ENCODE results near the gene ANKRD40CL. TPM values are rescaled to one million over a fixed set of nuclear protein-coding genes. Genes with fewer than 3 reads are reported as not detected.
"Not testable (repeated sequence)": the region's sequence is repeated elsewhere in the genome, so short reads cannot be mapped to it uniquely, and the experiment has no call there.

Gene ANKRD40CL
- polyA plus RNA-seq, 2 donors = not detected

DNA sequence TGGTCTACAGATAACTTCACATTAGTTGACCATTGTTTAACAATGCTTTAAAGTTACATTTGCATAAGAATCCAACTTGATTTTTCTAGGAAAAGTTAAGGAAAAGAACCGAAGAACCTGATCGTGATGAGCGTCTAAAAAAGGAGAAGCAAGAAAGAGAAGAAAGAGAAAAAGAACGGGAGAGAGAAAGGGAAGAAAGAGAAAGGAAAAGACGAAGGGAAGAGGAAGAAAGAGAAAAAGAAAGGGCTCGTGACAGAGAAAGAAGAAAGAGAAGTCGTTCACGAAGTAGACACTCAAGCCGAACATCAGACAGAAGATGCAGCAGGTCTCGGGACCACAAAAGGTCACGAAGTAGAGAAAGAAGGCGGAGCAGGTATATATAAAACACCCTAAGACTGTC is 21.7 kb downstream of the ANKRD40CL start:
- 90 to 93% methylated on average over 12 of the region's 12 CpGs for WGBS, 2 donors
- no peaks in the 10 kb centered on the region for H3K27me3 ChIP-seq (ENCODE audit: control insufficient read depth in 1 of 2, insufficient read depth in 2 of 2, low read length in 2 of 2)
- H3K9me3 ChIP-seq (ENCODE audit: control insufficient read depth in 2 of 2, insufficient read depth in 1 of 2, low read depth in 1 of 2, low read length in 1 of 2) = no peaks in the 10 kb centered on the region
- no peaks in the 10 kb centered on the region for H3K4me1 ChIP-seq (ENCODE audit: control insufficient read depth in 2 of 2, insufficient read depth in 2 of 2, low read length in 1 of 2)
- H3K36me3 ChIP-seq (ENCODE audit: control insufficient read depth in 2 of 2, insufficient read depth in 2 of 2, low read length in 1 of 2) = peaks cover 7 to 20% of the 10 kb centered on the region in 2 donors
- no peak overlapping the region for H3K27ac ChIP-seq (ENCODE audit: low read depth in 2 of 2, low read length in 1 of 2)
- no peak overlapping the region for H3K4me3 ChIP-seq (ENCODE audit: low read depth in 1 of 2, low read length in 2 of 2)

DNA sequence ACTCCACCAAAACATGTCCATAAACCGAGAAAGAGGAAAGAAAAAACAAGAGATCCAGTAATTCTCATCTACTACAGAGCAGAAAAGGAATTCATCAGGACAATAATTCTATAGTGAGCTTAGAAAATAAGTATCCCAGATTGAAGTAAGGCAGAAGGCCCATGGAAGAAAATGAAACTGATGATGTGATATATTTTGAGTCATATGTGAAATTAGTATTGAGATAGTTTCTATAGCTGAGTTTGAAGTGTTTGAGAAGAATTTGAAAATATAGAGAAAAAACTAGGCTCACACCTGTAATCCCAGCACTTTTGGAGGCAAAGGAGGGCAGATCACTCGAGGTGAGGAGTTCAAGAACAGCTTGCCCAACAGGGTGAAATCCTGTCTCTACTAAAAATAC is 28.2 kb downstream of the ANKRD40CL start:
- H3K9me3 ChIP-seq (ENCODE audit: control insufficient read depth in 2 of 2, insufficient read depth in 1 of 2, low read depth in 1 of 2, low read length in 1 of 2) = no peaks in the 10 kb centered on the region
- no peaks in the 10 kb centered on the region for H3K4me1 ChIP-seq (ENCODE audit: control insufficient read depth in 2 of 2, insufficient read depth in 2 of 2, low read length in 1 of 2)
- WGBS, 2 donors = 40 to 57% methylated on average over 2 of the region's 2 CpGs
- H3K4me3 ChIP-seq (ENCODE audit: low read depth in 1 of 2, low read length in 2 of 2) = no peak overlapping the region
- H3K36me3 ChIP-seq (ENCODE audit: control insufficient read depth in 2 of 2, insufficient read depth in 2 of 2, low read length in 1 of 2) = peaks cover 7 to 20% of the 10 kb centered on the region in 2 donors
- no peaks in the 10 kb centered on the region for H3K27me3 ChIP-seq (ENCODE audit: control insufficient read depth in 1 of 2, insufficient read depth in 2 of 2, low read length in 2 of 2)
- no peak overlapping the region for H3K27ac ChIP-seq (ENCODE audit: low read depth in 2 of 2, low read length in 1 of 2)

DNA sequence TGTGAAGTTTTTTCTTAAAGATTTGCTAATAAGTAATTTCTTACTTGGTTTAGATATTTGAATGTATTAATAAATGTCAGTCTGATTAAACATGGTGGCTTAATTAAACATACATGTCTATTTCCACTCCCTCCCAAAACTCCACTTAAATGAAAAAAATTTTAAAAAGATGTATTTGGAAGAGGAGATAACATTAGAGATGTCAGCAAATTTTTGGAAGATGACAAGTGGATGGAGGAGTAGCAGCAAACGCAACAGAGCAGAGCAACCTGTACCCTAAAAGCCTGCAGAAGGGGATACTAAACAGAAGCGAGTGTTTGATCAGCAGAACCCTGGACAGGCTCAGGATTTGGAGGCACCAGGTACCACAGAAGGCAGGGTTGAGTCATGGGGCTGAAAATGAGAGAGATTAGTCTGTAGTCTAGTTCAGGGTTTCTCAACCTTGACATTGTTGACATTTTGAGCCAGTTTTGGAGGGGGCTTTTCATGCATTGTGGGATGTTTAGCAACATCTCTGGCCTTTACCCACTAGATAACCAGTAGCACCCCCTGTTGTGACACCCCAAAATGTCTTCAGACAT is 30.1 kb downstream of the ANKRD40CL start:
- WGBS, 2 donors = 91% methylated on average over 2 of the region's 2 CpGs
- Histone ChIP-seq H3K4me3 (ENCODE audit: low read depth in 1 of 2, low read length in 2 of 2) (no peak overlapping the region), H3K4me1 (ENCODE audit: control insufficient read depth in 2 of 2, insufficient read depth in 2 of 2, low read length in 1 of 2) (no peaks in the 10 kb centered on the region), H3K36me3 (ENCODE audit: control insufficient read depth in 2 of 2, insufficient read depth in 2 of 2, low read length in 1 of 2) (peaks cover 4 to 15% of the 10 kb centered on the region in 2 donors), H3K27ac (ENCODE audit: low read depth in 2 of 2, low read length in 1 of 2) (no peak overlapping the region), H3K9me3 (ENCODE audit: control insufficient read depth in 2 of 2, insufficient read depth in 1 of 2, low read depth in 1 of 2, low read length in 1 of 2) (no peaks in the 10 kb centered on the region), H3K27me3 (ENCODE audit: control insufficient read depth in 1 of 2, insufficient read depth in 2 of 2, low read length in 2 of 2) (no peaks in the 10 kb centered on the region)

DNA sequence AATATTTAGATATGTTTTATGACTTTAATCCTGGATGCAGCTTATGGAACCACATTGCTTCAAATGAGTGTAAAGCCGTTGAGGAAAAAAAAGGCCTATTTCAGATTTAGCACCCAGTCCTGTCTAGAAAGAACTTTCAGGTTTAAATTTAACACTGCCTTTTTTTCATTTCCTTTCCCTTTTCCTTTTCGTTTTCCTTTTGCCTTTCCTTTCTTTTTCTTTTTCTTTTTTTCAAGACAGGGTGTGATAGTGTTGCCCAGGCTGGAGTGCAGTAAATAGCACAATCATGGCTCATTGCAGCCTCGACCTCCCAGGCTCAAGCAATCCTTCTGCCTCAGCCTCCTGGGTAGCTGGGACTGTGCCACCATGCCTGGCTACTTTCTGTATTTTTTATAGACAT is 32.0 kb downstream of the ANKRD40CL start:
- H3K36me3 ChIP-seq (ENCODE audit: control insufficient read depth in 2 of 2, insufficient read depth in 2 of 2, low read length in 1 of 2) = peaks cover 0 to 9% of the 10 kb centered on the region in 2 donors
- no peaks in the 10 kb centered on the region for H3K9me3 ChIP-seq (ENCODE audit: control insufficient read depth in 2 of 2, insufficient read depth in 1 of 2, low read depth in 1 of 2, low read length in 1 of 2)
- H3K27ac ChIP-seq (ENCODE audit: low read depth in 2 of 2, low read length in 1 of 2) = no peak overlapping the region
- WGBS, 2 donors = 74 to 81% methylated on average over 3 of the region's 3 CpGs
- peaks cover 0 to 2% of the 10 kb centered on the region in 2 donors for H3K4me1 ChIP-seq (ENCODE audit: control insufficient read depth in 2 of 2, insufficient read depth in 2 of 2, low read length in 1 of 2)
- H3K27me3 ChIP-seq (ENCODE audit: control insufficient read depth in 1 of 2, insufficient read depth in 2 of 2, low read length in 2 of 2) = no peaks in the 10 kb centered on the region
- H3K4me3 ChIP-seq (ENCODE audit: low read depth in 1 of 2, low read length in 2 of 2) = no peak overlapping the region

DNA sequence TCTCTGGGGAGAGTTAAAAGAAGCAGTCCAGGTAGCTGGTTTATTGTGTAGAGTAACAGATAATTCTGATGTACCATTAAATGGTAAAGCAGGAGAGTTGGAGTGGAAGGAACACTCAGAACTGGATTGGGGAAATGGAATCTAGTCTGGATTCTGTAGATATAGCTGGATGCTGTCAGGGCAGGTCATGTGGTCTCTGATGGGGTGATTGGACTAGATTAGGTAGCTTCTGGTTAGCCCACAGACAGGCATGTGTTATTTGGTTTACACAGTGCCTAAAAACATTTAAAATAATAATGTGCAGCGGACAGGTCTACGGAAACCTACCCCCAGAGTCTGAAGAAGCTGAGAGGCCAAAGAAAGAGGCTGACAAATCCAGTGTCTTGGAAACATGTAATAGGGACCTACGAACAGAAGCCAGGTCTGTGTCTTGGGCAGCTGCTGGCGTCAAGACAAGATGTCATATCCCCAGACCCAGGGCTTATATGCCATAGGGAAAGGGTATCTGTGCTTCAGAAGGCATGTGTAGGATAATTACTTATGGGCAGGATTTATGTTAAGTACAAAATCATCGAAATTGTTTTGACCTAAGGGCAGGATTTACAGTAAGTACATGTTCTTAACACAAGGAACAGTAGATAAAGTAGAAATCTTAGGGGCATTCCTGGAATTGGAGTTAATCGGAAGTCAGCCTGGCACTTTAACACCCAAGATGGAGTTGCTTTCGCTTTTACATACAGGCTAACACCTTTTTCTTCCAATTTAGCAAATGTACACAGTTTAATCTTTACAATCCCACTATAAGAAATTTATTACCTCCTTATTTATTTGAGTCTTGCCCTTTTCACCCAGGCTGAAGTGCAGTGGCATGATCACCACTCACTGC is 35.5 kb downstream of the ANKRD40CL start:
- H3K4me3 ChIP-seq (ENCODE audit: low read depth in 1 of 2, low read length in 2 of 2) = no peak overlapping the region
- no peaks in the 10 kb centered on the region for H3K36me3 ChIP-seq (ENCODE audit: control insufficient read depth in 2 of 2, insufficient read depth in 2 of 2, low read length in 1 of 2)
- peaks cover 2 to 8% of the 10 kb centered on the region in 2 donors for H3K4me1 ChIP-seq (ENCODE audit: control insufficient read depth in 2 of 2, insufficient read depth in 2 of 2, low read length in 1 of 2)
- WGBS, 2 donors = 53 to 54% methylated on average over 7 of the region's 7 CpGs
- no peaks in the 10 kb centered on the region for H3K9me3 ChIP-seq (ENCODE audit: control insufficient read depth in 2 of 2, insufficient read depth in 1 of 2, low read depth in 1 of 2, low read length in 1 of 2)
- no peak overlapping the region for H3K27ac ChIP-seq (ENCODE audit: low read depth in 2 of 2, low read length in 1 of 2)
- no peaks in the 10 kb centered on the region for H3K27me3 ChIP-seq (ENCODE audit: control insufficient read depth in 1 of 2, insufficient read depth in 2 of 2, low read length in 2 of 2)

DNA sequence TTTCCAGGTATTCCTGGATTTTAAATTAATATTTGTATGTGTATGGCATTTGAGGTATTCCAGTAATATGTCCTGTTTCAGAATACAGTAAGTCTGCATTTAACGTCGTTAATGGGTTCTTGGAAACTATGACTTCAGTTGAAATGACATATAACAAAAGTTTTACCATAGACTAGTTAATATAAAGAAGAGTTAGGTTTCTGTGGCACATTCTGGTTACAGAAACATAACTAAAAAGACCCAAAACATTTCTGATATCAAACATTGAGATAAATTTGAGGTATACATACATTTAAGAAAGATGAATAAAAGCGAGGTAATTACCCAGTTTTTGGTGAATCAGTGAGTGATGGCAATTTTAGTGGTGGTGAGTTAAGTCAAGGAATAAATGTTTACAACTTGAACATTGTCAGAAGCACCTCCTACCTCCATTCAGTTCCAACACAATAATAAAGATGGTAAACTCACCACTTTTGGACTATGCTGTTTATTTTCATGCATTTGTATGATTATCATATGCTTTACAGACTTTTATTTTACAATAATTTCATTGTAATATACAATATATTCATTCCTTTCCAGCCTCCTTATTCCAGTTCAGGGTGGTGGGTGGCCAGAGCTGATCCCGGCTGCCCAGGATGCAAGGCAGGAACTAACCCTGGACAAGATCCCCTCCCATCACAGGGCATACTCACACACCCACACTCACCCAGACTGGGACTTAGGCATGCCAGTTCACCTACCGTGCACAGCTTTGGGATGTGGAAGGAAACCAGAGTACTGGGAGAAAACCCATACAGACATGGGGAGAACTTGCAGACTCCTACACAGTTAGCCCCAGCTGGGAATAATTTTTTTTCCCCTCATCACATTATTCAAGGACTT is 38.2 kb downstream of the ANKRD40CL start:
- peaks cover 2 to 11% of the 10 kb centered on the region in 2 donors for H3K4me1 ChIP-seq (ENCODE audit: control insufficient read depth in 2 of 2, insufficient read depth in 2 of 2, low read length in 1 of 2)
- no peaks in the 10 kb centered on the region for H3K36me3 ChIP-seq (ENCODE audit: control insufficient read depth in 2 of 2, insufficient read depth in 2 of 2, low read length in 1 of 2)
- no peaks in the 10 kb centered on the region for H3K9me3 ChIP-seq (ENCODE audit: control insufficient read depth in 2 of 2, insufficient read depth in 1 of 2, low read depth in 1 of 2, low read length in 1 of 2)
- no peak overlapping the region for H3K4me3 ChIP-seq (ENCODE audit: low read depth in 1 of 2, low read length in 2 of 2)
- H3K27me3 ChIP-seq (ENCODE audit: control insufficient read depth in 1 of 2, insufficient read depth in 2 of 2, low read length in 2 of 2) = no peaks in the 10 kb centered on the region
- WGBS, 2 donors = 55 to 57% methylated on average over 5 of the region's 5 CpGs
- no peak overlapping the region for H3K27ac ChIP-seq (ENCODE audit: low read depth in 2 of 2, low read length in 1 of 2)

DNA sequence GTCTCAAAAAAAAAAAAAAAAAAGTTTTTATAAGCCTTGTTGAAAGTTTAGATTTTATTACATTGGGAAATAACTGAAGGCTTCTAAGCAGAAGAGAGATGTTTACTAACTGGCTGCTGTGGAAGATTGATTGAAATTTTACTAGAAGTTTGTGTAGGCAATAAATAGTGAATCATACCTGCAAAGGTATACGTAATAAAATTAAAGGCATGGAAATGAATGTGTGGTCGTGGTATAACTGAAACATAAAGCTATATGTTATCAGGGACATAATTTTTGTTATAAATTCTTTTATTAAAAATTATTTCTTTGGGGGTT is 39.2 kb downstream of the ANKRD40CL start:
- 70% methylated on average over 2 of the region's 2 CpGs for WGBS, 2 donors
- H3K4me1 ChIP-seq (ENCODE audit: control insufficient read depth in 2 of 2, insufficient read depth in 2 of 2, low read length in 1 of 2) = peaks cover 2 to 11% of the 10 kb centered on the region in 2 donors
- no peaks in the 10 kb centered on the region for H3K27me3 ChIP-seq (ENCODE audit: control insufficient read depth in 1 of 2, insufficient read depth in 2 of 2, low read length in 2 of 2)
- H3K4me3 ChIP-seq (ENCODE audit: low read depth in 1 of 2, low read length in 2 of 2) = no peak overlapping the region
- H3K27ac ChIP-seq (ENCODE audit: low read depth in 2 of 2, low read length in 1 of 2) = no peak overlapping the region
- no peaks in the 10 kb centered on the region for H3K9me3 ChIP-seq (ENCODE audit: control insufficient read depth in 2 of 2, insufficient read depth in 1 of 2, low read depth in 1 of 2, low read length in 1 of 2)
- H3K36me3 ChIP-seq (ENCODE audit: control insufficient read depth in 2 of 2, insufficient read depth in 2 of 2, low read length in 1 of 2) = no peaks in the 10 kb centered on the region

DNA sequence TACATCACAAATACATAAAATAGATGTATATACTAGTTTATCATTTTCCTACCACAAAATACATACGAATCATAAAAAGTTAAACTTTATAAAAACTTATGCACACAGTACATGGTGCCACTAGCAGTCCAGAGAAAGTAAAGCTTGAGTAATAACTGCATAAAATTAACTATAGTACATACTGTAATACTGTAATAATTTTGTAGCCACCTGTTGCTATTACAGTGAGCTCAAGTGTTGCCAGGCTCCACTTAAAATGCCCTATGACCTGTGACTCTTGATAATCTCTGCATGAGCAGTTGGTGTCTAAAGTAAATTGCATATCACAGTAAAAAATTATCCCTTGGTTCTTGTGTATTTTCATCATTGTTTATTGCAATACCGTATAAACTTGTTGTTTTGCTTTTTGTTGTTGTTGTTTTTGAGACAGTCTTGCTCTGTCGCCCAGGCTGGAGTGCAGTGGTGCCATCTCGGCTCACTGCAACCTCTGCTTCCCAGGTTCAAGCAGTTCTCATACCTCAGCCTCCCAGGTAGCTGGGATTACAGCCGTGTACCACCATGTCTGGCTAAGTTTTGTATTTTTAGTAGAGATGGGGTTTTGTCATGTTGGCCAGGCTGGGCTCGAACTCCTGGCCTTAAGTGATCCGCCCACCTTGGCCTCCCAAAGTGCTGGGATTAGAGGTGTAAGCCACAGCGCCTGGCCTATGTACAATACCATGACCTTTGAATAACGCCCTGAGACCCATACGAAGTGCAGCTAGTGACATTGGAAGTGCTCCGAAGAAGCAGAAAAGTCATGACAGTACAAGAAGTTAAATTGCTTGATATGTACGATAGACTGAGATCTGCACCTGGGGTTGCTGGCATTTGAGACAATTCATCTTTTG is 41.3 kb downstream of the ANKRD40CL start:
- Histone ChIP-seq H3K4me1 (ENCODE audit: control insufficient read depth in 2 of 2, insufficient read depth in 2 of 2, low read length in 1 of 2) (peaks cover 2 to 9% of the 10 kb centered on the region in 2 donors), H3K27ac (ENCODE audit: low read depth in 2 of 2, low read length in 1 of 2) (no peak overlapping the region), H3K36me3 (ENCODE audit: control insufficient read depth in 2 of 2, insufficient read depth in 2 of 2, low read length in 1 of 2) (no peaks in the 10 kb centered on the region), H3K9me3 (ENCODE audit: control insufficient read depth in 2 of 2, insufficient read depth in 1 of 2, low read depth in 1 of 2, low read length in 1 of 2) (no peaks in the 10 kb centered on the region), H3K27me3 (ENCODE audit: control insufficient read depth in 1 of 2, insufficient read depth in 2 of 2, low read length in 2 of 2) (no peaks in the 10 kb centered on the region), H3K4me3 (ENCODE audit: low read depth in 1 of 2, low read length in 2 of 2) (no peak overlapping the region)
- 62 to 74% methylated on average over 12 of the region's 12 CpGs for WGBS, 2 donors

DNA sequence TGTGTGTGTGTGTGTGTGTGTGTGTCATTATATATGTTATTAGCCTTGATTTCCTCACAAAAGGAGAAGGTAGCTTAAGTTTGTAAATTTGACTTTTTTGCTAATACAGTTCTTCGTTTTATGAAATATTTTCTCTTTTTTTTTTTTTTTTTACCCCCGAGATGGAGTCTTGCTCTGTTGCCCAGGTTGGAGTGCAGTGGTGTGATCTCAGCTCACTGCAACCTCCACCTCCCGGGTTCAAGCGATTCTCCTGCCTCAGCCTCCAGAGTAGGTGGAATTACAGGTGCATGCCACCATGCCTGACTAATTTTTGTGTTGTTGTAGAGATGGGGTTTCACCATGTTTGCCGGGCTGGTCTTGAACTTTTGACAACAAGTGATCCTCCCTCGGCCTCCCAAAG is 42.7 kb downstream of the ANKRD40CL start:
- not testable (repeated sequence) for H3K4me3 ChIP-seq (ENCODE audit: low read depth in 1 of 2, low read length in 2 of 2); H3K4me1 ChIP-seq (ENCODE audit: control insufficient read depth in 2 of 2, insufficient read depth in 2 of 2, low read length in 1 of 2)

More for the DNA sequence above, 42.7 kb downstream of the ANKRD40CL start:
- H3K9me3 ChIP-seq (ENCODE audit: control insufficient read depth in 2 of 2, insufficient read depth in 1 of 2, low read depth in 1 of 2, low read length in 1 of 2); H3K27ac ChIP-seq (ENCODE audit: low read depth in 2 of 2, low read length in 1 of 2); H3K27me3 ChIP-seq (ENCODE audit: control insufficient read depth in 1 of 2, insufficient read depth in 2 of 2, low read length in 2 of 2); H3K36me3 ChIP-seq (ENCODE audit: control insufficient read depth in 2 of 2, insufficient read depth in 2 of 2, low read length in 1 of 2): not testable (repeated sequence)
- WGBS, 2 donors = 91 to 92% methylated on average over 6 of the region's 6 CpGs
